Stimulated activated CD8-positive, alpha-beta memory T cell treated with anti-CD3 and anti-CD28 coated beads, Interleukin-12 subunit alpha, Interleukin-12 subunit beta, amount 100 ng/mL, for 1 hour (primary cell): Measurements from ENCODE around the gene BMAL2.

Experiments
- DNase-seq: peaks from one replicate; pipeline ENCODE4 v3.0.0-alpha.2; 2020; ENCODE audit warnings: low read depth

Gene BMAL2, protein sequence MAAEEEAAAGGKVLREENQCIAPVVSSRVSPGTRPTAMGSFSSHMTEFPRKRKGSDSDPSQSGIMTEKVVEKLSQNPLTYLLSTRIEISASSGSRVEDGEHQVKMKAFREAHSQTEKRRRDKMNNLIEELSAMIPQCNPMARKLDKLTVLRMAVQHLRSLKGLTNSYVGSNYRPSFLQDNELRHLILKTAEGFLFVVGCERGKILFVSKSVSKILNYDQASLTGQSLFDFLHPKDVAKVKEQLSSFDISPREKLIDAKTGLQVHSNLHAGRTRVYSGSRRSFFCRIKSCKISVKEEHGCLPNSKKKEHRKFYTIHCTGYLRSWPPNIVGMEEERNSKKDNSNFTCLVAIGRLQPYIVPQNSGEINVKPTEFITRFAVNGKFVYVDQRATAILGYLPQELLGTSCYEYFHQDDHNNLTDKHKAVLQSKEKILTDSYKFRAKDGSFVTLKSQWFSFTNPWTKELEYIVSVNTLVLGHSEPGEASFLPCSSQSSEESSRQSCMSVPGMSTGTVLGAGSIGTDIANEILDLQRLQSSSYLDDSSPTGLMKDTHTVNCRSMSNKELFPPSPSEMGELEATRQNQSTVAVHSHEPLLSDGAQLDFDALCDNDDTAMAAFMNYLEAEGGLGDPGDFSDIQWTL

DNA sequence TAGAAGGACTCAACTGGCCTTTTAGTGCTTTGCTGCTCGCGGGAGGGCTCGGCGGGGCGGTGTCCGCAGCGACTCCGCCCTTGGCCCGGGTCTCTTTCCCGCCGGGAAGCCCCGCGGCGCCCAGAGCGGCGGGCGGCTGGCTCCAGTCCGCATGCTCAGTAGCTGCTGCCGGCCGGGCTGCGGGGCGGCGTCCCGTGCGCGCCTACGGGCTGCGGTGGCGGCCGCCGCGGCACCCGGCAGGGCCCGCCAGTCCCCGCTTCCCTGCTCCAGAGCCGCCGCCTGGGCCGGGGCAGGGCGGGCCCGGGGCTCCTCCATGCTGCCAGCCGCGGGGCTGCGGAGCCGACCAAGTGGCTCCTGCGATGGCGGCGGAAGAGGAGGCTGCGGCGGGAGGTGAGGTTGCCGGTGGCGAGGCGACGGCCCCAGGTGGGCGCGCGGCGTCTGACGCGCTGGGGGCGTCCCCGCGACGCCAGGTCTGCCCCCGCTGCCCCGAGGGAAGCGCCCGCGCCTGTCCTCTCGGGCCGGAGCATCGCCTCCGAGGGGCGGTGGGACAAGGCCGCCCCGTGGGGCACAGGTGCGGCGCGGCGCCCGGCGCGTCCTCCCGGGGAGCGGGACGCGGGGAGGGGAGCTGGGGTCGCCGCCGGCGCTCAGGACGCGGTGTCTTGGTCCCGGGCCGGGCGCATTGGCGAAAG lies at the start of gene BMAL2:
BMAL2 (plus strand) TSS at position 123 of the 689 bp plus-strand sequence; CDS start at position 360, 237 bp downstream.
- no peak for DNase-seq

DNA sequence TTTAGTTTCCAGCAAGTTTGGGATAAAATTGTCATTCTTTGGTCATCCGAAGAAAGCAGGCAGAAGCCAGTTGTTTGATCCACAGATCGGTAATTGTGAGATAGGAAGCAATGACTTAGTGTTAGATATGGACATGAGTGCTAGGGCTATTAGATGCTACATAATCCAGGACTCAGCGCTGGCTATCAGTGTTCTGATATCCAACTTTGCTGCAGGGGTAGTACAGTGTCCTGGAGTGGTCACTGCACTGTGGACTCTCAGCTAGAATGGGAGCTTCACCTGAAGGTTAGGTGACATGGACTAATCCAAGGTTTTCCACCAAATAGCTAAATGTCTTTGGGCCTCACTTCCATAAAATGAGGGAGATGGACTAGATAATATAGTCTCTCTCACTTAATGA lies 48.6 kb upstream of the BMAL2 start:
- no peak for DNase-seq

- DNase-seq = no peak
Measured at GRCh38 chr12:27284751-27285150, 47.9 kb upstream of the BMAL2 start.

- DNase-seq = no peak
Measured at GRCh38 chr12:27285403-27285802, 47.2 kb upstream of the BMAL2 start.

DNA sequence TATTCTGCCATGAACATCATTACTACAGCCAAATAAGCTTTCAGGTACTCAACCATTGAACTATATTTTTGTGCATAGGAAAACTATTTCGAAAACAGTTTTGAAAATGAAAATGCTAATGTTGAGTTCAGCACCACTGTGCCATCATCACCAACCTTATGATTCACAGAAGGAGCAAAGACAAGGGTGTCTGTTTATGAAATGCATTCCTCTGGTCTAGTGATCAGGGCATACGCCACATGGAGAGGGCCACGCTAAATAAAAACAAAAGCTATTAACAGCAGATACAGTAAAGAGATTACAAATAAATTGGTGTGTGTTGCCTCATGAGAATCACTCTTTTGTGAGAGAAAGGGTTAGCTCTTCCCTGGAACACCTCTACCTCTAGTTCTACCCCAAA lies 43.2 kb upstream of the BMAL2 start:
- no peak for DNase-seq

GRCh38 chr12:27290501-27291168 lies 42.0 kb upstream of the BMAL2 start:
- no peak for DNase-seq

- no peak for DNase-seq
Measured at GRCh38 chr12:27291862-27292261, 40.8 kb upstream of the BMAL2 start.

DNA sequence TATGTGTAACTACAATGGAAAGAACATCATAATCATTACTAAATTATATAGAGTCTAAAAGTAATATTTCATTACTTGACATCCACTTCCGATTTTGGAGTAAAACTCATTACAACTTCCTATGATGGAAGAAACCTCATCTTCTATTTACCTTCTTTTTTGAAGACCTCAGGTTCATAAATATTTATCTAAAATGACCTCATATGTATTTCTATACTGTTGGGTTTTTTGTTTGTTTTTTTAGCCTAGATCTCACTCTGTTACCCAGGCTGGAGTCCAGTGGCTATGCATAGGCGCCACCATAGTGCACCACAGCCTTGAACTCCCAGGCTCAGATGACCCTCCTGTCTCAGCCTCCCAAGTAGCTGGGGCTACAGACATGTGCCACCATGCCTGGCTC lies 39.9 kb upstream of the BMAL2 start:
- DNase-seq = no peak

GRCh38 chr12:27293463-27293862 lies 39.2 kb upstream of the BMAL2 start:
- DNase-seq = no peak

DNA sequence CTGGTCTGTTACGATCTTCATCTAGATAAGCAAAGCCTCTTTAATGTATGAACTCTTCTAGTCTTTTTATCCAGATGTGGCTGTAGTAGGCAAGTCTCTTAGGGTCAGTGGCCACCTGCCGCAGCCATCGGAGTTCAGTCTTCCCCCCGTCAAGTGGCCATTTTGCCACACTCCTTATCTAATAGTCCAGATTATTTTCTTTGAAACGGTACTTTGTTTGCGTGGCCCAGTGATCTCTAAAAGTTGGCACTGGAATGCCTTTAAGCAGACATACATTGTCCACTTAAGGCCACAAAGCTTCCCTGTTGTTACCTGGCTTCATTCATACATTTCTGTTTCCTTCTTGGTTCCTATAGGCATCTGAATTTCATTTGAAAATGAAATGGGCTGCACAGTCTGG lies 36.0 kb upstream of the BMAL2 start:
- no peak for DNase-seq

DNA sequence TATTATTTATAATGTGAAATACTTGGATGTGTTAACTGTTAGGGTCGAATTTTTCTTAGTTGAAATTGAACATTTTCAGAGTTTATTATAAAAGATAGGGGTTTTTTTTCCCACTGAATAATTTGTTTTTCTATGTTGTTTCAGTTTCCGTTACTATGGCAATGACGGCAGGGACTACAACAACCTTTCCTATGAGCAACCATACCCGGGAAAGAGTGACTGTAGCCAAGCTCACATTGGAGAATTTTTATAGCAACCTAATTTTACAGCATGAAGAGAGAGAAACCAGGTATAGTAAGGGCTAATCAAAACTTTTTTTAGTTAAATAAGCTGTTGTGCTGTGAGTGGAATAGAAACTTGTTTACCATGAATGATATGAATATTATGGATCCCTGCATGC lies 35.1 kb upstream of the BMAL2 start:
- DNase-seq = no peak

DNA sequence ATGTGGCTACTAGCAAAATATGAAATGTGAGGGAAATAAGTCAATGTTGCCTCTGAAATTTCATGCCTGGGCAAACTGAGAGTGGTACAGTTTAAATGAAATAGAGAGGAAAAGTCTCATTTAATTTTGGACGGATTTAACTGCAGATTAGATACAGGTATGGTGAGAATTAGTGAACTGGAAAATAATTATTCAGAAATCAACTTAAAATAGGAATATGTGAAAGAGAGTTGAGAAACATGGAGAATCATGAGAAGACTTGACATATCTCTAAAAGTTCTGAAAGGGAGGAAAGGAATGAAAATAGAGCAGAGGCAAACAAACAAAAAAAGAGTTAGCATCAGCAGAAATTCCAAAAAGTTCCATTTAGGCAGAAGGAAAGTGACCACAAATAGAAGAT lies 33.5 kb upstream of the BMAL2 start:
- DNase-seq = no peak

- no peak for DNase-seq
Measured at GRCh38 chr12:27300226-27300625, 32.4 kb upstream of the BMAL2 start.

DNA sequence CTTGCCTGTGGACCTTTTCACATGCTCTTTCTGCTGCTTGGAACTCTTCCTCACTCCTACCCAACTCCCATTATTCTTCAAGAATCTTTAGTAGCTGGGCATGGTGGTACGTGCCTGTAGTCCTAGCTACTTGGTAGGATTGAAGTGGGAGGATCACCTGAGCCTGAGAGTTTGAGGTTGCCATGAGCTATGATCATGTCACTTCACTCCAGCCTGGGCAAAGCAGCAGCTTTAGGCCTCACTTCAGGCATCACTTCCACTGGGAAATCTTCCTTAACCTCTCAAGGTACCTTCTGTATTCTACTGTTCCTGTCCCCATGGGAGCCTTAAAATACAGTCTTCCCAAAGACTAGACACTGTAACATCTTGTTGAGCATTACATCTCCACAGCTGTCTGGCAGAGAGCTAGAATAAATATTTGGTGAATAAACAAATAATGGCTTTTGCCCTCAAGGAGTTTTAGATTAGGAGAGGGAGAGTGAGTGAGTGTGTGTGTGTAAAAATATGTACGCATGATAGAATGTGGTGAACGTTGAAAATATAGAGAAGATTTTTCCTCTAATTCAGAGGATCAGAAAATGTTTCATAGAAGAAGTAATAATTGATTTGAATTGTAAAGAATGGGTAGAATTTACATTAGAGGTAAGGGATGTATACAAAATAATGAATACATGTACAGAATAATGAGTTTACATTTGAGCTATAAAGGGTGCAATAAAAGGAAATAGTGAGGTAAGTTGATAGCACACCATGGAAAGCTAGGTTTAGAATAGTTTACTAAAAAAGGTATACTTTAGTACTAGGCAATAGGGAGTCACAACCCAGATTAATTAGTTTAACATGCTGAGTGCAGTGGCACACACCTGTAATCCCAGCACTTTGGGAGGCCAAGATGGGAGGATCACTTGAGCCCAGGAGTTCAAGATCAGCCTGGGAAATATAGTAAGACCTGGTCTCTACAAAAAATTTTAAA lies 29.2 kb upstream of the BMAL2 start:
- no peak for DNase-seq

- no peak for DNase-seq
Measured at GRCh38 chr12:27304856-27305255, 27.8 kb upstream of the BMAL2 start.

GRCh38 chr12:27305673-27306456 lies 26.8 kb upstream of the BMAL2 start:
- DNase-seq = no peak

GRCh38 chr12:27309293-27309994 lies 23.2 kb upstream of the BMAL2 start:
- no peak for DNase-seq

GRCh38 chr12:27309995-27310315 lies 22.7 kb upstream of the BMAL2 start:
- DNase-seq = no peak

- DNase-seq = no peak
Measured at GRCh38 chr12:27316947-27317346, 15.7 kb upstream of the BMAL2 start.

DNA sequence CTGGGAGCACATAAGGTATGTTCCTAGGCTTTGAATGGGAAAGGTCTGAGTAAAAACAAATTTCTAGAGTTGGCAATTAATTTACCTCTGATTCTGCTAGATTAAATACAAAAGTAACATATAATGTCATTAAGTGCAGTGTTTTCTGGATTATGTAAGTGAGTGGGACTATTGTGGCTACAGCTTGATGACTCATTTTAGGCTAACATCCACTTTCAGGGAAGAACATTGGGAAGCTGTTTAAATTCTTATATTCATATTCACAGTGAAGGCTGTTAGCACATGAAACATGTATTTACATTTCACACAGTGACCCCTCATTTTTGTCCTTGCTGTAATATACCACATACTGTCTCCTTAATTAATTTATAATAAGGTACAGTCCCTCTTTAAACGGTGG lies 13.2 kb upstream of the BMAL2 start:
- DNase-seq = no peak
